SK-N-SH treated with all-trans-retinoic acid at 6 μM for 48 hours (cell line): ENCODE results near the gene ANTXR2.

ENCODE experiments used
- ARNTL ChIP-seq: fragments of 450-650 bp; formaldehyde crosslinking; IDR thresholded peaks from 2 replicates; pipeline ENCODE4 v1.5.0; 2020; ENCODE audit warnings: low read depth, mild to moderate bottlenecking, moderate library complexity, borderline replicate concordance
- ZNF8 ChIP-seq: fragments of 450-650 bp; formaldehyde crosslinking; IDR thresholded peaks from 2 replicates; pipeline ENCODE4 v1.5.0; 2020; ENCODE audit warnings: mild to moderate bottlenecking, moderate library complexity

DNA sequence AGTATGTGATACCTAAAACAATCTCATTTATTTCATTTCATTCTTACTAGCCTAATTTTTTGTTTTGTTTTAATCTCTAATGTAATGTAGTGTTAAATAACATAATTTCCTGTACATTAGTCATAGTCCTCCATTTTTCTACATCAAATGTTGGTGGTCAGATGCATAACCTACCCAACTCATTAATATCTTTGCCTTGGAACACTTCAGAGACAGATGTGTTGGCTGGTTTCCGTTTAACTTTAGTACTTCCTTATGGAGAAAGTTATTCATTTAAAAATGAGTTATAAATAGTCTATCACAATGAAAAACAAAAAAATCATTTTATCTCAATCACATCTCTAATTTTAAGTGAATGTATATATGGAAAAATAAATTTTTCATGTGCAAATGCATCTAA lies 190.2 kb downstream of the ANTXR2 start:
- no peak for TF ChIP-seq ZNF8 (CRISPR knock-in tag)
- no peak for TF ChIP-seq ARNTL (CRISPR knock-in tag)
